Measurements from ENCODE around the gene THSD4. TPM values are rescaled to one million over a fixed set of nuclear protein-coding genes. Genes with fewer than 3 reads are reported as not detected.

Gene THSD4
- total and polyA plus RNA-seq, 2 donors (not counting 1 experiment from before 2014, with no cell fraction given): 43.1 to 95.5 TPM

GRCh38 chr15:71632576-71633195 is 517.4 kb downstream of the THSD4 start:
- Histone ChIP-seq H3K4me2 (ENCODE audit: extremely low read depth, insufficient read depth, low read length) (no peak overlapping the region), H3K36me3 (ENCODE audit: control insufficient read depth, insufficient read depth, low read length) (no peaks in the 10 kb centered on the region), H3K4me1 (ENCODE audit: control insufficient read depth, extremely low read depth, insufficient read depth, low read length) (no peaks in the 10 kb centered on the region), H3K9ac (ENCODE audit: insufficient read depth, low read length) (no peak overlapping the region), H2AFZ (ENCODE audit: low read length) (no peak overlapping the region), H3K79me2 (ENCODE audit: control insufficient read depth, insufficient read depth, low read length) (no peaks in the 10 kb centered on the region), H3K4me3 (replicated peaks in 1 of 4; ENCODE audit: control extremely low read depth in 1 of 4, insufficient read depth in 1 of 4, low read depth in 3 of 4, low read length in 4 of 4) (no peak overlapping the region), H3K27me3 (ENCODE audit: control insufficient read depth, insufficient read depth, low read length) (no peaks in the 10 kb centered on the region), H3K27ac (ENCODE audit: insufficient read depth, low read length) (no peak overlapping the region), H4K20me1 (ENCODE audit: control insufficient read depth, extremely low read depth, insufficient read depth, low read length) (no peaks in the 10 kb centered on the region), H3K9me3 (ENCODE audit: control insufficient read depth, insufficient read depth, low read depth, low read length) (no peaks in the 10 kb centered on the region)
- DNase-seq (ENCODE audit: low read depth in 2 of 2): no peak
- TF ChIP-seq, protein P1, sequence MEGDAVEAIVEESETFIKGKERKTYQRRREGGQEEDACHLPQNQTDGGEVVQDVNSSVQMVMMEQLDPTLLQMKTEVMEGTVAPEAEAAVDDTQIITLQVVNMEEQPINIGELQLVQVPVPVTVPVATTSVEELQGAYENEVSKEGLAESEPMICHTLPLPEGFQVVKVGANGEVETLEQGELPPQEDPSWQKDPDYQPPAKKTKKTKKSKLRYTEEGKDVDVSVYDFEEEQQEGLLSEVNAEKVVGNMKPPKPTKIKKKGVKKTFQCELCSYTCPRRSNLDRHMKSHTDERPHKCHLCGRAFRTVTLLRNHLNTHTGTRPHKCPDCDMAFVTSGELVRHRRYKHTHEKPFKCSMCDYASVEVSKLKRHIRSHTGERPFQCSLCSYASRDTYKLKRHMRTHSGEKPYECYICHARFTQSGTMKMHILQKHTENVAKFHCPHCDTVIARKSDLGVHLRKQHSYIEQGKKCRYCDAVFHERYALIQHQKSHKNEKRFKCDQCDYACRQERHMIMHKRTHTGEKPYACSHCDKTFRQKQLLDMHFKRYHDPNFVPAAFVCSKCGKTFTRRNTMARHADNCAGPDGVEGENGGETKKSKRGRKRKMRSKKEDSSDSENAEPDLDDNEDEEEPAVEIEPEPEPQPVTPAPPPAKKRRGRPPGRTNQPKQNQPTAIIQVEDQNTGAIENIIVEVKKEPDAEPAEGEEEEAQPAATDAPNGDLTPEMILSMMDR (conservative IDR thresholded peaks at IDR 0.05 in 1 of 2, IDR thresholded peaks at IDR 0.05 in 1 of 2; ENCODE audit: low read depth in 1 of 2, low read length in 2 of 2): no peak
- no peak for TF ChIP-seq EZH2 (IDR thresholded peaks at IDR 0.05; ENCODE audit: low read length, missing control alignments)

- H3K36me3 ChIP-seq (ENCODE audit: control insufficient read depth, insufficient read depth, low read length): no peaks in the 10 kb centered on the region
- no peaks in the 10 kb centered on the region for H3K79me2 ChIP-seq (ENCODE audit: control insufficient read depth, insufficient read depth, low read length)
- TF ChIP-seq EZH2 (IDR thresholded peaks at IDR 0.05; ENCODE audit: low read length, missing control alignments): no peak
- TF ChIP-seq, protein P1 (conservative IDR thresholded peaks at IDR 0.05 in 1 of 2, IDR thresholded peaks at IDR 0.05 in 1 of 2; ENCODE audit: low read depth in 1 of 2, low read length in 2 of 2): no peak
- no peak overlapping the region for H3K4me2 ChIP-seq (ENCODE audit: extremely low read depth, insufficient read depth, low read length)
- H3K4me3 ChIP-seq (replicated peaks in 1 of 4; ENCODE audit: control extremely low read depth in 1 of 4, insufficient read depth in 1 of 4, low read depth in 3 of 4, low read length in 4 of 4): no peak overlapping the region
- H2AFZ ChIP-seq (ENCODE audit: low read length): no peak overlapping the region
- no peak overlapping the region for H3K9ac ChIP-seq (ENCODE audit: insufficient read depth, low read length)
- DNase-seq (ENCODE audit: low read depth in 2 of 2): peak in 1 of 2 donors; percentile 68
- H3K4me1 ChIP-seq (ENCODE audit: control insufficient read depth, extremely low read depth, insufficient read depth, low read length): no peaks in the 10 kb centered on the region
- no peaks in the 10 kb centered on the region for H3K27me3 ChIP-seq (ENCODE audit: control insufficient read depth, insufficient read depth, low read length)
- no peaks in the 10 kb centered on the region for H3K9me3 ChIP-seq (ENCODE audit: control insufficient read depth, insufficient read depth, low read depth, low read length)
- no peak overlapping the region for H3K27ac ChIP-seq (ENCODE audit: insufficient read depth, low read length)
- H4K20me1 ChIP-seq (ENCODE audit: control insufficient read depth, extremely low read depth, insufficient read depth, low read length): no peaks in the 10 kb centered on the region
These were observed 519.7 kb downstream of the THSD4 start for GRCh38 chr15:71634820-71635560.

GRCh38 chr15:71635735-71636134 is 520.5 kb downstream of the THSD4 start:
- H3K27me3 ChIP-seq (ENCODE audit: control insufficient read depth, insufficient read depth, low read length): no peaks in the 10 kb centered on the region
- H3K27ac ChIP-seq (ENCODE audit: insufficient read depth, low read length): no peak overlapping the region
- H3K4me2 ChIP-seq (ENCODE audit: extremely low read depth, insufficient read depth, low read length): no peak overlapping the region
- H2AFZ ChIP-seq (ENCODE audit: low read length): no peak overlapping the region
- no peaks in the 10 kb centered on the region for H3K4me1 ChIP-seq (ENCODE audit: control insufficient read depth, extremely low read depth, insufficient read depth, low read length)
- no peak for DNase-seq (ENCODE audit: low read depth in 2 of 2)
- H3K9me3 ChIP-seq (ENCODE audit: control insufficient read depth, insufficient read depth, low read depth, low read length): no peaks in the 10 kb centered on the region
- no peak for TF ChIP-seq EZH2 (IDR thresholded peaks at IDR 0.05; ENCODE audit: low read length, missing control alignments)
- TF ChIP-seq, protein P1 (conservative IDR thresholded peaks at IDR 0.05 in 1 of 2, IDR thresholded peaks at IDR 0.05 in 1 of 2; ENCODE audit: low read depth in 1 of 2, low read length in 2 of 2): no peak
- H3K4me3 ChIP-seq (replicated peaks in 1 of 4; ENCODE audit: control extremely low read depth in 1 of 4, insufficient read depth in 1 of 4, low read depth in 3 of 4, low read length in 4 of 4): no peak overlapping the region
- H3K36me3 ChIP-seq (ENCODE audit: control insufficient read depth, insufficient read depth, low read length): no peaks in the 10 kb centered on the region
- H4K20me1 ChIP-seq (ENCODE audit: control insufficient read depth, extremely low read depth, insufficient read depth, low read length): no peaks in the 10 kb centered on the region
- no peaks in the 10 kb centered on the region for H3K79me2 ChIP-seq (ENCODE audit: control insufficient read depth, insufficient read depth, low read length)
- H3K9ac ChIP-seq (ENCODE audit: insufficient read depth, low read length): no peak overlapping the region

Measured in fibroblast of lung (primary cell).